HL-60 (cell line): ENCODE results near the gene CD48.

Experiments used
- DNase-seq, 2 experiments: peaks; one replicate each; pipeline ENCODE4 v3.0.0-alpha.2; 2010 to 2020; ENCODE audit warnings: low read depth in 1 of 2, low spot score in 1 of 2
- H3K27ac ChIP-seq: fragments of 250-450 bp; sonication (Bioruptor Pico); replicated peaks from 2 replicates; pipeline ENCODE4 v1.5.1; 2020; ENCODE audit warnings: mild to moderate bottlenecking, moderate library complexity
- H3K27me3 ChIP-seq: fragments of 250-450 bp; sonication (Bioruptor Pico); 2 replicates; pipeline ENCODE4 v1.5.1; 2021; ENCODE audit warnings: mild to moderate bottlenecking, moderate library complexity; ENCODE audit not compliant: insufficient read depth, poor library complexity, severe bottlenecking
- H3K4me3 ChIP-seq: replicated peaks from 2 replicates; pipeline ENCODE4 v1.5.1; 2011; ENCODE audit warnings: mild to moderate bottlenecking, control low read depth, low read length; ENCODE audit not compliant: insufficient read depth
- CTCF ChIP-seq: IDR thresholded peaks from one replicate; pipeline ENCODE4 v1.5.1; 2011; ENCODE audit warnings: low read length, control low read depth, inconsistent platforms; ENCODE audit not compliant: insufficient read depth
- GABPA ChIP-seq: IDR thresholded peaks from 2 replicates; pipeline ENCODE4 v1.6.1; 2012; ENCODE audit warnings: low read depth
- POLR2AphosphoS5 ChIP-seq: IDR thresholded peaks from 2 replicates; pipeline ENCODE4 v1.6.1; 2012; ENCODE audit warnings: low read depth
- REST ChIP-seq: IDR thresholded peaks from 2 replicates; pipeline ENCODE4 v1.6.1; 2012; ENCODE audit warnings: low read depth; ENCODE audit not compliant: insufficient replicate concordance
- SPI1 ChIP-seq: IDR thresholded peaks from 2 replicates; pipeline ENCODE4 v1.6.1; 2012; ENCODE audit warnings: low read depth, mild to moderate bottlenecking, borderline replicate concordance

CD48 gene

GRCh38 chr1:160671603-160672517, 39.8 kb downstream of the CD48 start:
- no peak for DNase-seq
- H3K27ac ChIP-seq, result no peak overlapping the region
- TF ChIP-seq SPI1, result no peak
- TF ChIP-seq REST, result no peak
- TF ChIP-seq POLR2AphosphoS5, result no peak
- no peak for TF ChIP-seq GABPA
- TF ChIP-seq CTCF, result no peak
- H3K27me3 ChIP-seq, result no peaks in the 10 kb centered on the region
- H3K4me3 ChIP-seq, result no peak overlapping the region

DNA sequence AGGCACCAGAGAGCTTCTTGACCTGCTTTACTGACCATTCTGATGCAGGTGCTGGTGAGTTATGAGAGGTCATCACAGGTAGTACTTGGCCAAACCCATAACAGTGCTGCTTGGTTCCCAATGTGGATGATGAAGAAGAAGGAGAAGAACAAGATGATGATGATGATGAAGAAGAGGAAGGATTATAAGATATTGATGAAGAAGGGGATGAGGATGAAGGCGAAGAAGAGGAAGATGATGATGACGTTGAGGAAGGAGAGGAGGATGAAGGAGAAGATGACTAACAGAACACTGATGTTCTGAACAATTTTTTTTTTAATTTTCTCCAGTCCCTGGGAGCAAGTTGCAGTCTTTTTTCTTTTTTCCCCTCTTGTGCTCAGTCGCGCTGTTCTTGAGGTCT, 40.9 kb downstream of the CD48 start:
- Histone ChIP-seq H3K4me3 (no peak overlapping the region), H3K27me3 (no peaks in the 10 kb centered on the region), H3K27ac (no peak overlapping the region)
- no peak for TF ChIP-seq SPI1
- TF ChIP-seq REST, result no peak
- TF ChIP-seq CTCF, result no peak
- no peak for TF ChIP-seq GABPA
- no peak for TF ChIP-seq POLR2AphosphoS5
- no peak for DNase-seq

- Histone ChIP-seq H3K4me3 (no peak overlapping the region), H3K27me3 (no peaks in the 10 kb centered on the region), H3K27ac (no peak overlapping the region)
- DNase-seq, result no peak
- TF ChIP-seq POLR2AphosphoS5 (no peak), REST (no peak), SPI1 (no peak), CTCF (no peak), GABPA (no peak)
These were observed 41.8 kb downstream of the CD48 start for GRCh38 chr1:160669802-160670201.
